ENCODE results near the gene IPCEF1.
A peak's percentile ranks its signal among the peaks of the same experiment; 100 is the strongest.

The IPCEF1 gene, protein sequence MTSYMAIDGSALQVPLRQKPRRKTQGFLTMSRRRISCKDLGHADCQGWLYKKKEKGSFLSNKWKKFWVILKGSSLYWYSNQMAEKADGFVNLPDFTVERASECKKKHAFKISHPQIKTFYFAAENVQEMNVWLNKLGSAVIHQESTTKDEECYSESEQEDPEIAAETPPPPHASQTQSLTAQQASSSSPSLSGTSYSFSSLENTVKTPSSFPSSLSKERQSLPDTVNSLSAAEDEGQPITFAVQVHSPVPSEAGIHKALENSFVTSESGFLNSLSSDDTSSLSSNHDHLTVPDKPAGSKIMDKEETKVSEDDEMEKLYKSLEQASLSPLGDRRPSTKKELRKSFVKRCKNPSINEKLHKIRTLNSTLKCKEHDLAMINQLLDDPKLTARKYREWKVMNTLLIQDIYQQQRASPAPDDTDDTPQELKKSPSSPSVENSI

DNA sequence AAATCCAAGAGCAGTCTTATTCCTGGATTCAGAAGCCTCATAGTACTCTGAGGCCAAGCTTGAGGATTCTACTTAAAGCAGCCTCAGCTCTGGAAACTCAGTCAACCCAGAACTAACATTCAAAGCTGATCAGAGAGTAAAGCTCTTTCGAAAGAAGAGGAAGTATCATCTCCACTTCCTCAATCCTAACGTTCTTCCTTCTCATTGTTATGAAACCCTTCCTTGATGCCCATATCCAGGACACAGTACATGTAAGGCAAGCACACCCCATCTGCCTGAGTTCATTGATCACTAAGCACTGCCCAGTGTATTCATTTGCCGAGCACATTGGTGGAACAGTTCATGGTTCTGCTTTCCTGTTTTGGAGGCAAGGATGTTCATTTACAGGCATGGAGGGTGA, at the start of gene IPCEF1:
IPCEF1 (minus strand) TSS at position 114 of the 400 bp plus-strand sequence. CDS start 90,856 bp downstream, outside the sequence.
- no peak for DNase-seq (ENCODE audit: low read depth)
- no peak within 1 kb of the TSS for H3K4me3 ChIP-seq (ENCODE audit: control insufficient read depth, low read depth, low read length)
- TF ChIP-seq, protein P1, sequence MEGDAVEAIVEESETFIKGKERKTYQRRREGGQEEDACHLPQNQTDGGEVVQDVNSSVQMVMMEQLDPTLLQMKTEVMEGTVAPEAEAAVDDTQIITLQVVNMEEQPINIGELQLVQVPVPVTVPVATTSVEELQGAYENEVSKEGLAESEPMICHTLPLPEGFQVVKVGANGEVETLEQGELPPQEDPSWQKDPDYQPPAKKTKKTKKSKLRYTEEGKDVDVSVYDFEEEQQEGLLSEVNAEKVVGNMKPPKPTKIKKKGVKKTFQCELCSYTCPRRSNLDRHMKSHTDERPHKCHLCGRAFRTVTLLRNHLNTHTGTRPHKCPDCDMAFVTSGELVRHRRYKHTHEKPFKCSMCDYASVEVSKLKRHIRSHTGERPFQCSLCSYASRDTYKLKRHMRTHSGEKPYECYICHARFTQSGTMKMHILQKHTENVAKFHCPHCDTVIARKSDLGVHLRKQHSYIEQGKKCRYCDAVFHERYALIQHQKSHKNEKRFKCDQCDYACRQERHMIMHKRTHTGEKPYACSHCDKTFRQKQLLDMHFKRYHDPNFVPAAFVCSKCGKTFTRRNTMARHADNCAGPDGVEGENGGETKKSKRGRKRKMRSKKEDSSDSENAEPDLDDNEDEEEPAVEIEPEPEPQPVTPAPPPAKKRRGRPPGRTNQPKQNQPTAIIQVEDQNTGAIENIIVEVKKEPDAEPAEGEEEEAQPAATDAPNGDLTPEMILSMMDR (conservative IDR thresholded peaks at IDR 0.05; ENCODE audit: control insufficient read depth, insufficient read depth, low read depth, low read length) = no peak

DNA sequence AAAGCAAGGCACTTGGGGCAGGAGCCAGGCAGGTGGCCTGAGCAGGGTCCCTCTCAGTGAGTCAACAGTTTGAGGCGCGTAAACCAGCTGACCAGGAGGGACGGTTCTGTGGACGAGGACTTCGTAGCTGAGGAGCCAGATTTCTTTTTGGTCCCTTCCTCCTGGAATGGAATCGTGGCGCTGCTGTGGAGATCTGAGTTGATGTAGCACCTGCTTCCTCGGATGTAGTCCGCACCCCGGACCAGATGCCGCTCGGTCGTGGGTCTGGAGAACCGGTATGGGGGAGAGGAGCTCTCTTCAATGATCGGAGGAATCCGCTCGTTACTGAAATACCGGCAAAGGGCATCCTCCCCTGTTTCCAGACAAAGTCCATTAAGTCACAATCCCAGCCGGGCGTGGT, 49.7 kb upstream of the IPCEF1 start:
- H3K4me3 ChIP-seq (ENCODE audit: control insufficient read depth, low read depth, low read length) = no peak overlapping the region
- TF ChIP-seq, protein P1 (conservative IDR thresholded peaks at IDR 0.05; ENCODE audit: control insufficient read depth, insufficient read depth, low read depth, low read length) = no peak
- no peak for DNase-seq (ENCODE audit: low read depth)

DNA sequence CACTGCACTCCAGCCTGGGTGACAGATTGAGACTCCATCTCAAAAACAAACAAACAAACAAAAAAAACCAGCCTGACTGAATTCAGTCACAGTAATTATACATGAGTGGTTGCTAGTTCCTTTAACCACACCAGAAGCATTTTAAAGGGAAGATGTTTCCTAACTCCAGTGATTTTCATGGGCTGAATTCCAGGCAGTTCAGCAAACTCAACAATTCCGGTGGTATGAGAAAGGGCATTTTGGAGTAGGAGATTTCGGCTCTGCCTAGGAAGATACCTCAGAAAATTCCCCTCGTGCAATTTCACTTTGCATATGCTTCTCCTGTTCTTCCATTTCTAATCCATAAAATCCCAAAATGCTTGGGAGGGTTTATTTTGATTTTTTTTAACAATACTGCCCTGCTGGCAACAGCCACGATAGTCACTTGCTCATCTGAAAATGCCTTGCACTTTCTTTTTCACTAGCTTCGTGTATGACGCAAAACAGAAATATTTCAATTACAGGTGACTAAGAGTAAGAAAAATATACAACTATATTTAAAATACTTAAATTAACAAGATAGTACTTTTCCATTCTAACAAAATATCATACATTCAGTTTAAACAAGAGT, 48.3 kb upstream of the IPCEF1 start:
- H3K4me3 ChIP-seq (ENCODE audit: control insufficient read depth, low read depth, low read length) = no peak overlapping the region

DNA sequence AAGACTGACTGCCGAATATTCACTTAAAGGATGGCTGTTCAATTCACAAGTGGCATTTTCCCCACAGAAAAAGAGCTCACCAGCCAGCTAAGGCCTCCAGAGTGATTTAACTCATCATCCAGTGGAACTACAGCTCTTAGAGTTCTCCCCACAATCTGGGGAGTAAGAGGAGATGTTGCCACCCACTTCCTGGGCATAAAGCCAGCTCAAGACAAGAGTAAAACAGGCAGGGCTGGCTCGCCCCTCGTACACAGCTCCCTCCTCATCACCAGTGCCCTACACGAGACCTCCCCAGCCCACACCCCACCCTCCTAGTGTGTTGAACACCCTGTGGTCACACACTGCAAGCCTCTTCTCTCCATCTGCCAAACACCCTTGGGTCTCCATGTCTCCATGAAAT, 47.2 kb upstream of the IPCEF1 start:
- TF ChIP-seq, protein P1 (conservative IDR thresholded peaks at IDR 0.05; ENCODE audit: control insufficient read depth, insufficient read depth, low read depth, low read length) = no peak
- H3K4me3 ChIP-seq (ENCODE audit: control insufficient read depth, low read depth, low read length) = no peak overlapping the region
- peak; percentile 77 for DNase-seq (ENCODE audit: low read depth)

More for the DNA sequence above, 48.3 kb upstream of the IPCEF1 start:
- peak; percentile 62 for DNase-seq (ENCODE audit: low read depth)
- TF ChIP-seq, protein P1 (conservative IDR thresholded peaks at IDR 0.05; ENCODE audit: control insufficient read depth, insufficient read depth, low read depth, low read length) = no peak

DNA sequence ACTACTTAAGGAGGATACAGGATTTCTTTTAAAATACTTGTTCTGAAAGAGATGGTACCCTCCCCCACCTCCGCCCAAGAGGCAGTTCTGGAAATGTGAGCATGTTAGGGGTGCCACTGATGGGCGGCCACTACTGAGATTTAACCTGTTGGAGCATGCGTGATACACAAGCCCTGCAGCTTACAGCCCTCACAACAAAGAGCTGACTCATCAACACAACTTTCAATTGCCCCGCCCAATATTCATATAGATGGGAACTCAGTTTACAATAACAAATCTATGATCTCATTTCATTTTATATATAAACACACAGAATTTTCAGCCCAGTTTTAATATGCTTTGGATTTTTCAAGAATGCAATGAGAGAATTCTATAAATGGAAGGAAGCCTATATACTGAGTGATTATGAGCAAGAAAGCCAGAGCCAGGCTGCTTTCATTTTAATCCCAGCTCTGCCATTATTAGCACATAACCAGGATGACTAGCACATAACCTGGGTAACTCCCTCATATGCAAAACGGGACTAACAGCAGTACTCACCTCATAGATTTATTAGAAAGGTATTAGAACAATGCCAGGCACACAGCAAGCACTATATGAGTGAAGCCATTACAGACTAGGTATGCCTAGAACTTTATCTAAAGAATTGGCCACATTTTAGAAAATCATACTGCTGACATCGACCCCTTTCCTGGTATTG, 45.6 kb upstream of the IPCEF1 start:
- DNase-seq (ENCODE audit: low read depth) = no peak
- H3K4me3 ChIP-seq (ENCODE audit: control insufficient read depth, low read depth, low read length) = no peak overlapping the region
- TF ChIP-seq, protein P1 (conservative IDR thresholded peaks at IDR 0.05; ENCODE audit: control insufficient read depth, insufficient read depth, low read depth, low read length) = no peak

DNA sequence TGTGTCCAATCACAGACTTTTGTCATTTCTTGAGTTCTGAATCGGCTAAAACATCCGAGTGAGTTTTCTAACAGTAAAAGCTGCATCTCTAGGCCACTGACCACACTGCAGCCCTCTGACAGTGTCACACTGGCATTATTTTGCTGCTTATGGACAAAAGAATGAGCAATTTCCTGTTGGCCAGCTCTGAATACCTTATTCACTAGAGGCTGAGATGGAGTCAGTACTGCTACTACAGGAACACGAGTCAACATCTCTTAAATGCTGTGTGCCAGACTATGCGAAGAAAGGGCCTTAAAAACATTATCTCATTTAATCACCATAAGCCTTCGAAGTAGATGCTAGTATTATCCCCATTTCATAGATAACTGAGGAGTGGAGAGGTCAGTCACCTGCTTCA, 42.5 kb upstream of the IPCEF1 start:
- TF ChIP-seq, protein P1 (conservative IDR thresholded peaks at IDR 0.05; ENCODE audit: control insufficient read depth, insufficient read depth, low read depth, low read length) = no peak
- no peak overlapping the region for H3K4me3 ChIP-seq (ENCODE audit: control insufficient read depth, low read depth, low read length)
- DNase-seq (ENCODE audit: low read depth) = peak; percentile 60

All from fibroblast of mammary gland (primary cell).